Stomach (tissue), 4 donors: ENCODE measurements around the gene RAD23A.

Experiments used
- CTCF ChIP-seq, 7 experiments: fragments of 450-650 bp in 4 of 7; fragments of 200-600 bp in 3 of 7; sonication (generic) in 3 of 7; IDR thresholded peaks; one replicate each; pipeline ENCODE4 v1.5.1; 2016 to 2019; ENCODE audit warnings: antibody characterized with exemption in 7 of 7, control low read depth in 2 of 7, mild to moderate bottlenecking in 1 of 7
- POLR2AphosphoS5 ChIP-seq, 3 donors: sonication (generic); formaldehyde crosslinking; IDR thresholded peaks; one replicate each; pipeline ENCODE4 v1.6.1; 2016; ENCODE audit warnings: antibody characterized with exemption in 3 of 3

GRCh38 chr19:13002166-13002898 lies 56.7 kb downstream of the RAD23A start:
- TF ChIP-seq CTCF (IDR thresholded peaks at IDR 0.05) = no peak
- peak in 1 of 3 donors; percentile 29 for TF ChIP-seq POLR2AphosphoS5 (IDR thresholded peaks at IDR 0.05)
